ES-I3 (cell line): ENCODE data around the gene EARS2.
"Not testable (repeated sequence)": the region's sequence is repeated elsewhere in the genome, so short reads cannot be mapped to it uniquely, and the experiment has no call there.

ENCODE experiments used
- H3K36me3 ChIP-seq: 2 replicates; pipeline ENCODE4 v1.6.1; 2013; ENCODE audit warnings: mild to moderate bottlenecking, low read length, control low read depth, moderate library complexity; ENCODE audit not compliant: insufficient read depth
- H3K4me1 ChIP-seq: 2 replicates; pipeline ENCODE4 v1.6.1; 2013; ENCODE audit warnings: mild to moderate bottlenecking, control low read depth, low read length; ENCODE audit not compliant: insufficient read depth
- H3K9ac ChIP-seq: 2 replicates; pipeline ENCODE4 v1.6.1; 2013; ENCODE audit warnings: low read depth, mild to moderate bottlenecking, low read length, moderate library complexity
- H3K9me3 ChIP-seq: 2 replicates; pipeline ENCODE4 v1.6.1; 2013; ENCODE audit warnings: mild to moderate bottlenecking, low read length, moderate library complexity; ENCODE audit not compliant: control insufficient read depth, insufficient read depth

The EARS2 gene

GRCh38 chr16:23499801-23500200 lies 57.3 kb downstream of the EARS2 start:
- H3K36me3 ChIP-seq: no peaks in the 10 kb centered on the region; the same call in 1 of the 2 replicates
- H3K4me1 ChIP-seq: peaks cover 18% of the 10 kb centered on the region
- H3K9me3 ChIP-seq: no peaks in the 10 kb centered on the region
- H3K9ac ChIP-seq: no peak overlapping the region

GRCh38 chr16:23498863-23499262 lies 58.3 kb downstream of the EARS2 start:
- Histone ChIP-seq H3K9me3 (no peaks in the 10 kb centered on the region), H3K36me3 (no peaks in the 10 kb centered on the region; the same call in 1 of the 2 replicates), H3K9ac (no peak overlapping the region), H3K4me1 (peaks cover 9% of the 10 kb centered on the region; the same call in 1 of the 2 replicates)

- Histone ChIP-seq H3K4me1 (peaks cover 8% of the 10 kb centered on the region), H3K36me3 (peaks cover 4% of the 10 kb centered on the region), H3K9ac (no peak overlapping the region), H3K9me3 (no peaks in the 10 kb centered on the region)
These were observed 59.6 kb downstream of the EARS2 start for GRCh38 chr16:23497543-23497868.

- Histone ChIP-seq H3K4me1 (peaks cover 8% of the 10 kb centered on the region), H3K36me3 (peaks cover 4% of the 10 kb centered on the region), H3K9ac (no peak overlapping the region), H3K9me3 (no peaks in the 10 kb centered on the region)
These were observed 60.2 kb downstream of the EARS2 start for GRCh38 chr16:23496821-23497542.

- Histone ChIP-seq H3K9ac (no peak overlapping the region), H3K4me1 (peaks cover 8% of the 10 kb centered on the region), H3K36me3 (peaks cover 12% of the 10 kb centered on the region), H3K9me3 (no peaks in the 10 kb centered on the region)
These were observed 61.5 kb downstream of the EARS2 start for GRCh38 chr16:23495671-23496070.

GRCh38 chr16:23494188-23494587 lies 63.0 kb downstream of the EARS2 start:
- H3K36me3 ChIP-seq: peaks cover 21% of the 10 kb centered on the region
- no peaks in the 10 kb centered on the region for H3K9me3 ChIP-seq
- H3K9ac ChIP-seq: no peak overlapping the region
- H3K4me1 ChIP-seq: peaks cover 8% of the 10 kb centered on the region

DNA sequence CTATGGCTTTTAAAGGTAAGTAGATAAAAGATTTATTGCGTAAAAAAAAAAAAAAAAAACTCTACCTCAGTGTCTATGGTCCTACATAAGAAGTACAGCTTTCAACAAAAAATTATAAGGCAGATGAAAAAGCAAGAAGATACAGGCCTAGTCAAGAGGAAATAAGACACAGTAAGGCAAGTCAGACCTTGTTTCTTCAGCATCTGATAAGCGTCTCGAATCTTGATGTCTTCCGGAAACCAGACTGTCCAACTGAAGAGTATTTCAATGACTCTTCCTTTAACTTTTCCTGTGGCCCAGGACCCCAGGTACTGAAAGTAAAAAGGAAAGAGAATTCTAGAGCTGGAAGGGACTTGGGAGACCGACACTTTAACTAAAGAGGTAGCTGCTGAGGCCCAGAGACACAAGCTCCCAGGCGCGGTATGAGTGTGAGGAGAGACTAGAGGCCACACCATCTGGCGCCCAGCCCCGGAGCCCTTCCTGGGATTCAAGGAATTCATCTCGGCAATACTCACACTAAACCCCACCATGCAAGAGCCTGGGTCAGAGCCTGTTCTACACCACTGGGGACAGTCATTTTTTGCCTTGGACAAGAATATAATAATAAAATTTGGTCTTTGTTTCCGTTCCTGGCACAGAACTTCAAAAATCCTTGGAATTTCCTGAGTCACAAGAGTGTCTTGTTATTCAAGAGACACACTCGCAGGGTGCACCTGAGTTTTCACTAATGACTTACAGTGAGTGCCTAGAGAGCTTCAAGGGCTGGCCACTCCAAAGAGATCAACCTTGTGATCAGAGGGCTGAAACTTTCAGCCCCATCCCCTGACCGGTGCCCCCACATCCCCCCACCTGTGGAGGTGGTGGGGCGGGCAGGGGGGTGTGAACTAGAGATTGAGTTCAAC lies 65.4 kb downstream of the EARS2 start:
- Histone ChIP-seq H3K36me3 (peaks cover 29% of the 10 kb centered on the region), H3K9me3 (no peaks in the 10 kb centered on the region), H3K9ac (no peak overlapping the region), H3K4me1 (peaks cover 8% of the 10 kb centered on the region)

GRCh38 chr16:23486480-23486879 lies 70.7 kb downstream of the EARS2 start:
- Histone ChIP-seq H3K4me1 (no peaks in the 10 kb centered on the region), H3K9me3 (no peaks in the 10 kb centered on the region), H3K9ac (no peak overlapping the region), H3K36me3 (peaks cover 54% of the 10 kb centered on the region)

DNA sequence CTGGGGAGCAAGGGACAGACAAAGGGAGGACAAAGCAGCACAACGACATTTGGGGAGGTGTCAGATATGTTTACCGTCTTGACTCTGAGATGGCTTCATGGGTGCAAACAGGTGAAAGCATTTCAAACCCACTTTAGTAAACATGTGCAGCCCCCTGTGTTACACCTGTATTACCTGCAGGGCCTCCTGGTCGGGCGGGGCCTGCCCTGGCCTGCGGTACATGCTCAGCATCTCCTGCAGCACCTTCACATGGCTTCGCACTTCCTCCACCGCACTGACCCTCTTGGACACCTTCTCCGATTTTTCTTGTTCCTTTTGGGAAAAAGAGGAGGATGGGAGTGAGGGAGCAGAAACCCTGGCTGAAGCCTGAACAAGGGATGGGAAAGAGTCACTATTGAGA lies 71.3 kb downstream of the EARS2 start:
- peaks cover 51% of the 10 kb centered on the region for H3K36me3 ChIP-seq
- H3K9me3 ChIP-seq: no peaks in the 10 kb centered on the region
- H3K9ac ChIP-seq: no peak overlapping the region
- no peaks in the 10 kb centered on the region for H3K4me1 ChIP-seq

DNA sequence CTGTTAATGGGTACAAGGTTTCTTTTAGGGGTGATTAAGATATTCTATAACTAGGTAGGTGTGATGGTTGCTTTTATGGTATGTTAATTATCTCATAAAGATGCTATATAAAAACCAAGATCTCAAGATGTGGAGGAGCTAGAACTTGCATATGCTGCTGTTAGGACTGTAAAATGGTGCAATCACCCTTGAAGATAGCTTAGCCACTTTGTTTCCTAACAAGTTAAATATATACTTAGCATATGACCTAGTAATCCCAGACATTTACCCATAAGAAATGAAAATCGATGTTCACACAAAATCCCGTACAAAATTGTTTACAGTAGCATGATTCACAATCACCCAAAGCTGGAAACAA lies 71.9 kb downstream of the EARS2 start:
- H3K4me1 ChIP-seq: no peaks in the 10 kb centered on the region
- no peak overlapping the region for H3K9ac ChIP-seq
- H3K9me3 ChIP-seq: no peaks in the 10 kb centered on the region
- H3K36me3 ChIP-seq: peaks cover 54% of the 10 kb centered on the region

- H3K4me1 ChIP-seq: no peaks in the 10 kb centered on the region
- no peak overlapping the region for H3K9ac ChIP-seq
- no peaks in the 10 kb centered on the region for H3K9me3 ChIP-seq
- H3K36me3 ChIP-seq: peaks cover 56% of the 10 kb centered on the region
These were observed 72.5 kb downstream of the EARS2 start for GRCh38 chr16:23484510-23485256.

DNA sequence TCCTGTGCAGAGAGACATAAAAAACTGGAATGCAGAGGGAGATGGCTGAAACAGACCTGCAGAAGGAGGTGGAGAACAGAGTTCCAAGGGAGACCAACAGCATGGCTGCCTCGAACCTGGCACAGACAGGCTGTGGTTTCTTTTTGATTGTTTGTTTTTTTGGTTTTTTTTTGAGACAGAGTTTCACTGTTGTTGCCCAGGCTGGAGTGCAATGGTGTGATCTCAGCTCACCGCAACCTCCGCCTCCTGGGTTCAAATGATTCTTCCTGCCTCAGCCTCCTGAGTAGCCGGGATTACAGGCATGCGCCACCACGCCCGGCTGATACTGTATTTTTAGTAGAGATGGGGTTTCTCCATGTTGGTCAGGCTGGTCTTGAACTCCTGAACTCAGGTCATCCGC lies 73.7 kb downstream of the EARS2 start:
- H3K4me1 ChIP-seq, H3K9me3 ChIP-seq, H3K9ac ChIP-seq: not testable (repeated sequence)
- H3K36me3 ChIP-seq: peaks cover 62% of the 10 kb centered on the region

DNA sequence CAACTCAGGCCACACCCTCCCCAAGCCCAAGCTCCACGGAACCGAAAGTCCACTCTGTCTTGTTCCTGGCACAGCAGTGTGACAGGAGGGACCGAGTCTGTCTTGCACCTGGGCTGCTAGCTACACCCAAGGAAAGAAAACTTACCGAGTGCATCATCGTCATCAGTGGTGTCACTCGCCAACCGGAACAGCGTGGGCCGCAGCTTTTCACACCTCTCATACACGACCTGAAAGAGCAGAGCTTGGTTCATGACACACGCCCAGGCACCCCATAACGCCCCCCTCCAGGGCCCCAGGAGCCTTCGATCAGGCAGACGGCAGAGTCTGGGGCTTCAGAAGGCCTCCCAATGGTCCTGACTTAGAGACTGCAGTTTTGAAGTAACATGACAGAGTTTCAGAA lies 74.4 kb downstream of the EARS2 start:
- Histone ChIP-seq H3K36me3 (peaks cover 62% of the 10 kb centered on the region), H3K9me3 (no peaks in the 10 kb centered on the region), H3K4me1 (no peaks in the 10 kb centered on the region), H3K9ac (no peak overlapping the region)

- Histone ChIP-seq H3K36me3 (peaks cover 43% of the 10 kb centered on the region), H3K9me3 (no peaks in the 10 kb centered on the region), H3K9ac (no peak overlapping the region), H3K4me1 (no peaks in the 10 kb centered on the region)
These were observed 76.9 kb downstream of the EARS2 start for GRCh38 chr16:23480257-23480656.
